Smooth muscle cell of the brain vasculature (primary cell): ENCODE data around the gene TACR2.
A peak's percentile ranks its signal among the peaks of the same experiment; 100 is the strongest.

Source experiments
- DNase-seq: peaks from one replicate; pipeline ENCODE4 v3.0.0-alpha.2; 2012; ENCODE audit warnings: low read depth, low spot score

Gene TACR2

GRCh38 chr10:69419096-69419743, 2.5 kb upstream of the TACR2 start:
- no peak for DNase-seq

- DNase-seq = no peak
These were observed 1.5 kb upstream of the TACR2 start for GRCh38 chr10:69418052-69418752.

- DNase-seq = no peak
These were observed 824 bp upstream of the TACR2 start for GRCh38 chr10:69417542-69417941.

- DNase-seq = no peak
These were observed 767 bp downstream of the TACR2 start for GRCh38 chr10:69415951-69416350.

GRCh38 chr10:69415049-69415448, 1.7 kb downstream of the TACR2 start:
- DNase-seq = no peak

- DNase-seq = no peak
These were observed 2.4 kb downstream of the TACR2 start for GRCh38 chr10:69414036-69415018.

- DNase-seq = peak; percentile 31
These were observed 3.4 kb downstream of the TACR2 start for GRCh38 chr10:69413221-69413865.

GRCh38 chr10:69412232-69412790, 4.4 kb downstream of the TACR2 start:
- DNase-seq = no peak

GRCh38 chr10:69411476-69411875, 5.2 kb downstream of the TACR2 start:
- no peak for DNase-seq

- DNase-seq = no peak
These were observed 6.2 kb downstream of the TACR2 start for GRCh38 chr10:69410487-69410886.

- no peak for DNase-seq
These were observed 6.8 kb downstream of the TACR2 start for GRCh38 chr10:69409968-69410367.

- DNase-seq = no peak
These were observed 7.6 kb downstream of the TACR2 start for GRCh38 chr10:69409176-69409495.

- DNase-seq = peak; percentile 83
These were observed 8.2 kb downstream of the TACR2 start for GRCh38 chr10:69408318-69409175.

- DNase-seq = no peak
These were observed 9.0 kb downstream of the TACR2 start for GRCh38 chr10:69407621-69408301.

- no peak for DNase-seq
These were observed 9.7 kb downstream of the TACR2 start for GRCh38 chr10:69406816-69407580.

GRCh38 chr10:69406302-69406811, 10.4 kb downstream of the TACR2 start:
- DNase-seq = no peak

GRCh38 chr10:69405221-69405620, 11.5 kb downstream of the TACR2 start:
- no peak for DNase-seq

GRCh38 chr10:69404786-69405185, 11.9 kb downstream of the TACR2 start:
- DNase-seq = no peak

- DNase-seq = no peak
These were observed 13.2 kb downstream of the TACR2 start for GRCh38 chr10:69403519-69403918.
